Adrenal gland (tissue), 12 donors: Measurements from ENCODE around the gene LDB2. TPM values are rescaled to one million over a fixed set of nuclear protein-coding genes. Genes with fewer than 3 reads are reported as not detected.

Source experiments
- DNase-seq, 7 donors: peaks; one replicate each; pipeline ENCODE4 v3.0.0-alpha.2; 2019 to 2020
- H3K27ac ChIP-seq, 5 donors: fragments of 200-600 bp; sonication (generic) in 4 of 5; 1 replicate in 3 of 5; 2 replicates in 2 of 5; pipeline versions ENCODE4 v1.5.1 to v1.8.0; 2016 to 2020; ENCODE audit warnings: mild to moderate bottlenecking in 1 of 5
- H3K27me3 ChIP-seq: fragments of 200-600 bp; 2 replicates; pipeline ENCODE4 v1.8.0; 2021
- H3K36me3 ChIP-seq, 2 donors: fragments of 200-600 bp; replicated peaks in 1 of 2; 1 replicate in 1 of 2; 2 replicates in 1 of 2; pipeline versions ENCODE4 v1.5.1 to v1.8.0; 2018 to 2022
- H3K4me1 ChIP-seq, 2 donors: fragments of 200-600 bp; replicated peaks in 1 of 2; 1 replicate in 1 of 2; 2 replicates in 1 of 2; pipeline versions ENCODE4 v1.5.1 to v1.8.0; 2018 to 2021
- H3K4me3 ChIP-seq, 4 donors: fragments of 200-600 bp; sonication (generic) in 3 of 4; one replicate each; pipeline ENCODE4 v1.5.1; 2016 to 2018
- H3K9me3 ChIP-seq, 3 donors: fragments of 200-600 bp; sonication (generic) in 1 of 3; replicated peaks in 1 of 3; 1 replicate in 2 of 3; 2 replicates in 1 of 3; pipeline versions ENCODE4 v1.5.1 to v1.8.0; 2016 to 2021
- POLR2A ChIP-seq, 2 donors: fragments of 450-650 bp; IDR thresholded peaks; one replicate each; pipeline ENCODE4 v1.6.1; 2017; ENCODE audit warnings: antibody characterized with exemption in 2 of 2, mild to moderate bottlenecking in 2 of 2, moderate library complexity in 1 of 2
- WGBS, 4 donors: extraction: QIAGEN DNeasy Blood & Tissue Kit in 2 of 4; methylation state at CpG; one replicate each; pipeline versions ENCODE4 v1.1.5 to v1.1.7; 2013 to 2017; 5-methylcytosine and 5-hydroxymethylcytosine counted together
- intact Hi-C, 2 donors: fragments of 100-400 bp; cut with DNase I; formaldehyde crosslinking; loops; one replicate each; pipeline versions ENCODE4 v1.14.1 to v1.15.0; 2022 to 2023
- polyA plus RNA-seq, 3 donors: library from polyadenylated mRNA; stranded (reverse); fragments of 200-250 nt in 2 of 3; fragments of 350-450 nt in 1 of 3; fragmentation: Illumina TruSeq in 1 of 3; extraction: RNeasy Lipid Tissue Mini Kit (QIAGEN cat#74804) in 1 of 3; gene quantifications; one replicate each; pipeline ENCODE4 v1.2.3, GENCODE V29; 2013 to 2014
- total RNA-seq, 9 donors: library from RNA; depleted of rRNA in 4 of 9; stranded (reverse); fragments of >200 nt in 4 of 9; fragments of 120-200 nt in 1 of 9; fragmentation: NEBNext Ultra II Directional in 1 of 9; extraction: Animal tissue kit (Norgen Biotek cat#: 25700) in 1 of 9; gene quantifications; one replicate each; pipeline versions ENCODE4 v1.1.0 to v1.2.4, GENCODE V29; 2013 to 2023
- TF ChIP-seq, protein P1 (sequence below), 6 experiments: fragments of 450-650 bp in 4 of 6; fragments of 200-600 bp in 2 of 6; sonication (generic) in 1 of 6; IDR thresholded peaks; 1 replicate in 5 of 6; 2 replicates in 1 of 6; pipeline versions ENCODE4 v1.5.1 to v1.8.0; 2016 to 2021; ENCODE audit warnings: antibody characterized with exemption in 6 of 6, mild to moderate bottlenecking in 2 of 6, moderate library complexity in 1 of 6
- donor health status: healthy with polysubstance abuse.
- donor health status: Bipolar disorder and iron deficiency.
- donor health status: DM: yes; HTN: yes; CAD: no.
- donor health status: DM: no; HTN: no; CAD: no.
- donor health status: DM: no; HTN: no; CAD: no.
- donor health status: DM: yes; HTN: yes; CAD: no.

Gene LDB2
- total and polyA plus RNA-seq, 12 donors, result 17.1 to 51.1 (median 27.0) TPM

DNA sequence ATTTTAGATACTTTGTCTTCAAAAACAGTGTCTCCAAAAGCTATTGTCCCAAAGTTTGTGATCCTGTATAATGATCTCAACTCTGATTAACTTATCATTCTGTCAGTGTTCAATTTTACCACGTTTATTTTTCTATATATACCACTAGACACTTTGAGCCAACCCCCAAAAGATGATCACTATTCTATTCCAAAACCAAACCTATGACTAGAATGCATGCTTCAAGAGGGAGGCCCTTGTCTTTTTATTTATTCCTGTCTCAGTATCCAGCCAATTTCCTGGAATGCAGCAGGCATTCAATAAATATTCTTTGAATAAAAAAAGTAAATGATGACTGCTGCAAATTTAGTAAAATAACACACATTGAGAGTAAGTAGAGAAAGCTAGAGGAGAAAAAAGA, 275.6 kb downstream of the LDB2 start:
- 26 to 36% (median 33%) methylated on average over 1 of the region's 1 CpG for WGBS, 4 donors
- TF ChIP-seq, protein P1, sequence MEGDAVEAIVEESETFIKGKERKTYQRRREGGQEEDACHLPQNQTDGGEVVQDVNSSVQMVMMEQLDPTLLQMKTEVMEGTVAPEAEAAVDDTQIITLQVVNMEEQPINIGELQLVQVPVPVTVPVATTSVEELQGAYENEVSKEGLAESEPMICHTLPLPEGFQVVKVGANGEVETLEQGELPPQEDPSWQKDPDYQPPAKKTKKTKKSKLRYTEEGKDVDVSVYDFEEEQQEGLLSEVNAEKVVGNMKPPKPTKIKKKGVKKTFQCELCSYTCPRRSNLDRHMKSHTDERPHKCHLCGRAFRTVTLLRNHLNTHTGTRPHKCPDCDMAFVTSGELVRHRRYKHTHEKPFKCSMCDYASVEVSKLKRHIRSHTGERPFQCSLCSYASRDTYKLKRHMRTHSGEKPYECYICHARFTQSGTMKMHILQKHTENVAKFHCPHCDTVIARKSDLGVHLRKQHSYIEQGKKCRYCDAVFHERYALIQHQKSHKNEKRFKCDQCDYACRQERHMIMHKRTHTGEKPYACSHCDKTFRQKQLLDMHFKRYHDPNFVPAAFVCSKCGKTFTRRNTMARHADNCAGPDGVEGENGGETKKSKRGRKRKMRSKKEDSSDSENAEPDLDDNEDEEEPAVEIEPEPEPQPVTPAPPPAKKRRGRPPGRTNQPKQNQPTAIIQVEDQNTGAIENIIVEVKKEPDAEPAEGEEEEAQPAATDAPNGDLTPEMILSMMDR (IDR thresholded peaks at IDR 0.05), result no peak
- no peak for TF ChIP-seq POLR2A (IDR thresholded peaks at IDR 0.05)
- H3K4me3 ChIP-seq, result no peak overlapping the region

DNA sequence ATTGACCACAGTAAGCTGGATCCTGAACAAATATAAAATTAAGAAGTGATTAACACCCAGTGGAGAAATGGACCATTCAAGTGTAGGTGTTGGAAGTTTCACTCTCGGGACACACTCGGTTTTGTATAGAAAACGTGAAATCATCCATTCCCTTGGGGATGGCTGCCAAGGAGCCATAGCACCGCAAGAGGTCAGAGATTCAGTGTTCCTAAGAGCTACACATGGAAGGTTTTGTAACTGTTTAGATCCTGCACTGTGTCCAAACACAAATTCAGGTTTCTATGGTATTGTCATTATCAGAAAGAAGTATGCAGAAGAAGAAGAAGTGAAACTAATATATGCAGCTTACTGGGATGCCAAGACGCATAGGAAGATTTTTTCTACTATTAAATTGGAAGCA, 281.0 kb downstream of the LDB2 start:
- no peak for TF ChIP-seq POLR2A (IDR thresholded peaks at IDR 0.05)
- TF ChIP-seq, protein P1 (IDR thresholded peaks at IDR 0.05), result no peak
- intact Hi-C loops, result no loop called here
- H3K27me3 ChIP-seq, result no peaks in the 10 kb centered on the region
- H3K27ac ChIP-seq, result no peak overlapping the region
- no peaks in the 10 kb centered on the region for H3K36me3 ChIP-seq
- H3K4me3 ChIP-seq, result no peak overlapping the region
- DNase-seq, result no peak
- no peaks in the 10 kb centered on the region for H3K4me1 ChIP-seq
- 66 to 69% (median 68%) methylated on average over 5 of the region's 5 CpGs for WGBS, 4 donors
- H3K9me3 ChIP-seq, result no peaks in the 10 kb centered on the region

More for the DNA sequence above, 275.6 kb downstream of the LDB2 start:
- Histone ChIP-seq H3K9me3 (no peaks in the 10 kb centered on the region), H3K27ac (no peak overlapping the region), H3K4me1 (peaks cover 0 to 6% of the 10 kb centered on the region in 2 donors), H3K36me3 (no peaks in the 10 kb centered on the region), H3K27me3 (no peaks in the 10 kb centered on the region)
- intact Hi-C loops, result no loop called here
- DNase-seq, result no peak

DNA sequence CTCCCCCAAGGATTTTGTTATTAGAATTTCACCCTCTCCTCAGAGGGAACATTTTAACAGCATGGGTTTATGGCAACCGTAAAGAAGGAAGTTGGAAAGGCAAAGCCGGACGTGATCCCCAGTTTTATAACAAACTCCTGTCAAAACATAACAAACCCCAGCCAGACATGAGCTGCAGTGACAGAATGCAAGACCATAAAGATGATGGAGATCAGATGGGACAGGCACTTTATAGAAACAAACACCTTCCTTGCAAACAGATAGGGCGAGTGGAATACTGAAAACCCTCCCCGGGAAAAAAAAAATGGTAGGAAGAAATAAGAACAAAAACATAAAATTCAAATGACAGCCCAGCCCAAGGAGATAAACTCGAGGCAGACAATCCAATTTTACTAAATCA, 281.4 kb downstream of the LDB2 start:
- H3K27me3 ChIP-seq, result no peaks in the 10 kb centered on the region
- H3K27ac ChIP-seq, result no peak overlapping the region
- TF ChIP-seq, protein P1 (IDR thresholded peaks at IDR 0.05), result no peak
- no peak for TF ChIP-seq POLR2A (IDR thresholded peaks at IDR 0.05)
- no peak overlapping the region for H3K4me3 ChIP-seq
- H3K4me1 ChIP-seq, result no peaks in the 10 kb centered on the region
- no peaks in the 10 kb centered on the region for H3K36me3 ChIP-seq
- 45 to 60% (median 52%) methylated on average over 6 of the region's 6 CpGs for WGBS, 4 donors
- DNase-seq, result no peak
- intact Hi-C loops, result no loop called here
- no peaks in the 10 kb centered on the region for H3K9me3 ChIP-seq

DNA sequence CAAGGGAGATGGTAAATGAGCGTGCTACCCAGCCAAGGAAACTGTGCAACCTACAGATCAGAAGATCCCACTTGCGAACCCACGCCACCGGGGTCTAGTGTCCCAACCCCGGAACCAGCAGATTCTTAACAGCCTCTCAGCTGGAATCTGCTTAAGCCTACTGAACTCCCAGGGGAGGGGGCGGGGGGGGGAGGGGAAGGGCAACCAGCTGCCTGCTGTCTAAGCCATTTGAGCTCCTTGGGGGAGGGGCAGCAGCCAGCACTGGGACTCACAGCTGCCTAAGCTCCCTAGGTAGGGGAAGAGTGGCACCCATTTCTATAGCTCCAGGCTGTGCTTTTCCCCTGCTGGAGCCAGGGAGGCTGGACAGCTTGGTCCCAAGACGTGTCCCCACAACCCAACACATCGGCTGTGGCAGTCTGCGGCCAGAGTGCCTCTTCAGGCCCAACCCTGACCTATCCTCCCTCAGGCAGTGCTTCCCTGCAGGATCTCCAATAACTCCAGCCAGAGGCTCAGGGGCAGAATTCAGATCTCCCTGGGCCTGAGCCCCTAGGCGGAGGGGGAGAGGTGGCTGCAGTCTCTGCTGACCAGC, 289.2 kb downstream of the LDB2 start:
- no peak for DNase-seq
- intact Hi-C loops, result no loop called here

More for the DNA sequence above, 289.2 kb downstream of the LDB2 start:
- Histone ChIP-seq H3K27ac (no peak overlapping the region), H3K4me1 (peaks cover 0 to 7% of the 10 kb centered on the region in 2 donors), H3K9me3 (no peaks in the 10 kb centered on the region), H3K4me3 (no peak overlapping the region), H3K36me3 (no peaks in the 10 kb centered on the region), H3K27me3 (no peaks in the 10 kb centered on the region)
- 82 to 93% (median 88%) methylated on average over 6 to 10 of the region's 10 CpGs for whole genome bisulfite sequencing, 4 donors
- TF ChIP-seq POLR2A (IDR thresholded peaks at IDR 0.05), result no peak
- TF ChIP-seq, protein P1 (IDR thresholded peaks at IDR 0.05), result no peak
